Measurements from ENCODE around the gene HEPACAM.

The HEPACAM gene

DNA sequence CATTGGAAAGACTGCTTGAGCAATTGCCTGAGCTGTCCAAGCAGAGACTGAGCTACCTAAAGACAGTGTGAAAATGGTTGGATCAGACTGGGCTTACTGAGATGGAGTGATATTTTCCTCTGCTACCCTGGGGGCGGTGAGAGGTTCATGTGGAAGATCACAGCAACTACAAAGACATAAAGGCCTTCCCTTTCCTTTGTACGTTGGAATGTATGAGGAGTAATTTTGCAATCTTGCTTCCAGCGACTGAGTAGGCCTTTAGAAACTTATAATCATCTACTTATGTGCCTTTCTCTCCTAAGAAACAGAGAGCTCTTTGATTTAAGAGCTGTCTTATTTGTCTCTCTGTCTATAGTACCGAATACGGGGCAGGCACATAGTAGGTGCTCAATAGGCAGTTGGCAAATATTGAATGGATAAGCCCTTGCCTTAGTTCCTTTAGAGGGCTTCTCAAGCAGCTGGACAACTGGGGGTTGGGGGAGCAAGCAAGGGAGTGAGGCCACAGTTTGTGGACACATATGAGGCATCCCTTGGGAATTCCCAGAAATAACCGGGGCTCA, 2.4 kb upstream of the HEPACAM start:
- Histone ChIP-seq H3K79me2 (no peaks in the 10 kb centered on the region), H3K27ac (no peak overlapping the region), H2AFZ (no peak overlapping the region), H3K9me3 (ENCODE audit: control insufficient read depth, low read length) (no peaks in the 10 kb centered on the region), H3K4me2 (ENCODE audit: low read length) (no peak overlapping the region), H3K27me3 (ENCODE audit: control insufficient read depth, insufficient read depth, low read length) (no peaks in the 10 kb centered on the region), H3K36me3 (ENCODE audit: control insufficient read depth, insufficient read depth, low read length) (no peaks in the 10 kb centered on the region), H3K4me1 (no peaks in the 10 kb centered on the region), H3K9ac (no peak overlapping the region), H3K4me3 (ENCODE audit: low read depth, low read length) (no peak overlapping the region)
- TF ChIP-seq, protein P1, sequence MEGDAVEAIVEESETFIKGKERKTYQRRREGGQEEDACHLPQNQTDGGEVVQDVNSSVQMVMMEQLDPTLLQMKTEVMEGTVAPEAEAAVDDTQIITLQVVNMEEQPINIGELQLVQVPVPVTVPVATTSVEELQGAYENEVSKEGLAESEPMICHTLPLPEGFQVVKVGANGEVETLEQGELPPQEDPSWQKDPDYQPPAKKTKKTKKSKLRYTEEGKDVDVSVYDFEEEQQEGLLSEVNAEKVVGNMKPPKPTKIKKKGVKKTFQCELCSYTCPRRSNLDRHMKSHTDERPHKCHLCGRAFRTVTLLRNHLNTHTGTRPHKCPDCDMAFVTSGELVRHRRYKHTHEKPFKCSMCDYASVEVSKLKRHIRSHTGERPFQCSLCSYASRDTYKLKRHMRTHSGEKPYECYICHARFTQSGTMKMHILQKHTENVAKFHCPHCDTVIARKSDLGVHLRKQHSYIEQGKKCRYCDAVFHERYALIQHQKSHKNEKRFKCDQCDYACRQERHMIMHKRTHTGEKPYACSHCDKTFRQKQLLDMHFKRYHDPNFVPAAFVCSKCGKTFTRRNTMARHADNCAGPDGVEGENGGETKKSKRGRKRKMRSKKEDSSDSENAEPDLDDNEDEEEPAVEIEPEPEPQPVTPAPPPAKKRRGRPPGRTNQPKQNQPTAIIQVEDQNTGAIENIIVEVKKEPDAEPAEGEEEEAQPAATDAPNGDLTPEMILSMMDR (IDR thresholded peaks at IDR 0.05): no peak

DNA sequence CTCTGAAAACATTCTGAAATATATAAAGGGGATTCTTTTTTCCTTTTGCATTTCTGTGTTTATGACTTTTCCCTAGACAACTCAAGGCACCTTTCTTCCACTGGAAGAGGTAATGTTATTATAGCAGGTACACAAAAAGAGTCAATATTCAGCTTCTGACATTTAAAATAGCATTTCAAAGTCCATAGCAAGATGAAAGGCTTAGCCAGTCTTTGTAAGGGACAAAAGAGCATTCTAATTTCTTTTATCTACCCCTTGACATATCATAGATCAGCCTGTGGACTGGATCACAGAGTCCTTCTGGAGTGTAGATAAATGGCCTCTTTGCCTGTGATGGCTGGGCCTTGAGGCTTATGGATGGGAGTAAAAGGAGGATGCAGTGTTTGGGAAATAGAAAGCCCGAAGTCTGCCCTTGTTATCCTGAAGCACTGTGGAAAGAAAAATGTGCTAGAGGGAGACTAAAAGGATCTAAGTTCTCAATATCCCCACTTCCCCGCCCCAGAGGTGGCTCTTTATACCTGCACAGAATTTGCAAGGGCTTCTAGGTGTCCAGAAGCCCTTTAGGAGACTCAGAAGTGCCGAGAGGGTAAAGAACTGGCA, 1.6 kb upstream of the HEPACAM start:
- H3K4me3 ChIP-seq (ENCODE audit: low read depth, low read length): no peak overlapping the region
- no peaks in the 10 kb centered on the region for H3K36me3 ChIP-seq (ENCODE audit: control insufficient read depth, insufficient read depth, low read length)
- H3K4me2 ChIP-seq (ENCODE audit: low read length): no peak overlapping the region
- H3K4me1 ChIP-seq: no peaks in the 10 kb centered on the region
- TF ChIP-seq, protein P1 (IDR thresholded peaks at IDR 0.05): no peak
- no peak overlapping the region for H2AFZ ChIP-seq
- H3K9me3 ChIP-seq (ENCODE audit: control insufficient read depth, low read length): no peaks in the 10 kb centered on the region
- no peak overlapping the region for H3K9ac ChIP-seq
- no peak overlapping the region for H3K27ac ChIP-seq
- no peaks in the 10 kb centered on the region for H3K79me2 ChIP-seq
- H3K27me3 ChIP-seq (ENCODE audit: control insufficient read depth, insufficient read depth, low read length): no peaks in the 10 kb centered on the region

DNA sequence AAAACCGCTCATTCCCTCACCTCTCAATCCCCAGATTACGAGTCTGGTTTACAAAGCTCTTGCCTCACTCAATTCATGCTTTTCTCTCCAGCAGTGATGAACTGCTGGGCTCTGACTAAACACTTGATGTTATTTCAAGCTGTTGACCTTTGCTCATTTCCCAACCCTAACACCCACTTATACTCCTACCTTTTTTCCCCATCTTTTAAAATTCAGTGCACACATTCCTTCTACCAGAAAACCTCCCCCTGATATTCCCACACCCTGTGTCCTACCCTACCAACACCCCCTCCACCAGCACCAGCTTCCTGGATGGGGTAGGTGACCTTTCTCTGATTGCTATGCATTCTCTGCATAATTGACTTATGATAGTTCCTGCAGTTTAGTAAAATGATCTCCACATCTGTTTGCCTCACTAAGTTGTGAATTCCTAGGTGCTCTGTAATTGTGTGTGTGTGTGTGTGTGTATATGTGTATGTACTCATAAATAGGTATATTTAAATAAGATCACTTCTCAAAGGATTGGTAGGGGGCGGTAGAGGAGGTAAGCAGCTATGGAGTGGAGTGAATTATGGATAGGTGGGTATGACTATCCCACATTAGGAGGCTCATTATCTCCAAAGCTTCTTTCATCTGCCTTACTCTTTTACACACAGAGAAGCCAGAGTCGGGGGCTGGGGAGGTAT, 842 bp downstream of the HEPACAM start:
- TF ChIP-seq, protein P1 (IDR thresholded peaks at IDR 0.05): no peak
- Histone ChIP-seq H3K27me3 (ENCODE audit: control insufficient read depth, insufficient read depth, low read length) (no peaks in the 10 kb centered on the region), H3K27ac (no peak overlapping the region), H3K79me2 (no peaks in the 10 kb centered on the region), H2AFZ (no peak overlapping the region), H3K4me2 (ENCODE audit: low read length) (no peak overlapping the region), H3K4me3 (ENCODE audit: low read depth, low read length) (no peak overlapping the region), H3K9me3 (ENCODE audit: control insufficient read depth, low read length) (no peaks in the 10 kb centered on the region), H3K4me1 (no peaks in the 10 kb centered on the region), H3K9ac (no peak overlapping the region), H3K36me3 (ENCODE audit: control insufficient read depth, insufficient read depth, low read length) (no peaks in the 10 kb centered on the region)

DNA sequence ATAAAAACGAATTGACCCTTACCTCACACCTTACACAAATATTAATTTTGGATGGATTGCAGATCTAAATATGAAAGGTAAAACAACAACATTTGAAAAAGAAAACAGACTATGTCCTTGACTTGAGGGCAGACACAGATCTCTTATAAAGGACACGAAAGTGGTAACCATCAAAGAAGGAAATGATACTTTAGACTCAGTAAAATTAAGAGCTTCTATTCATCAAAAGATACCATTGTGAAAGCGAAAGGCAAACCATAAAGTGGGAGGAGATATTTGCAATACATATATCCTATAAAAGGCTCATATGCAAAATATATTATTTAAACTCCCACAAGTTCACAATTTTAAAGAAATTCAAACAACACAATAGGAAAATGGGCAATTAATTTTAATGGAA, 5.0 kb downstream of the HEPACAM start:
- TF ChIP-seq, protein P1 (IDR thresholded peaks at IDR 0.05): no peak
- Histone ChIP-seq H3K9me3 (ENCODE audit: control insufficient read depth, low read length) (no peaks in the 10 kb centered on the region), H3K27me3 (ENCODE audit: control insufficient read depth, insufficient read depth, low read length) (no peaks in the 10 kb centered on the region), H3K36me3 (ENCODE audit: control insufficient read depth, insufficient read depth, low read length) (no peaks in the 10 kb centered on the region), H3K4me3 (ENCODE audit: low read depth, low read length) (no peak overlapping the region), H2AFZ (no peak overlapping the region), H3K27ac (no peak overlapping the region), H3K4me1 (no peaks in the 10 kb centered on the region), H3K4me2 (ENCODE audit: low read length) (no peak overlapping the region), H3K9ac (no peak overlapping the region), H3K79me2 (no peaks in the 10 kb centered on the region)
